DMS114 treated with DMSO at 0.1 percent for 48 hours (cell line): ENCODE results near the gene C8B.

ENCODE experiments used
- DNase-seq: peaks from one replicate; lab custom pipeline; 2025; ENCODE audit not compliant: unreplicated experiment; lab: John Stamatoyannopoulos, UW

C8B gene

DNA sequence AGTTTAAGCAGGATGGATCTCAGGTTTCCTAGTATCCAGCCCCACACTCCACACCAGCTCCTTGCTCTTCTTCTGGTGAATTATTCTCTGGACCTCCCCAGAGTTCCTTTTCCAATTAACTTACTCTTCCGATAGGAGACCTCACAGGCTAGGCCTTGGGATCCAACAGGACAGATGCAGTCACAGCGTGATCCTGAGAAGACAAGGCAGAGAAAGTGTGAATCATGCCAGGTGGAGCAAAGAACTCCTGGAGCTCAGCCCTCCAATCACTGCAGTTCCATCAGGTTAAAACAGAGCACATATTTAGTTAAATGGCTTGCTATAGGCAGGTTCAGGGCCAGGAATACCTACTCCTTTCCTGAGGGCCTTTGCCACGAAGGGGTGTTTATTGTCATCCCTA lies 34.1 kb downstream of the C8B start:
- no peak for DNase-seq

- DNase-seq = no peak
Measured at GRCh38 chr1:56931211-56931610, 34.6 kb downstream of the C8B start.

DNA sequence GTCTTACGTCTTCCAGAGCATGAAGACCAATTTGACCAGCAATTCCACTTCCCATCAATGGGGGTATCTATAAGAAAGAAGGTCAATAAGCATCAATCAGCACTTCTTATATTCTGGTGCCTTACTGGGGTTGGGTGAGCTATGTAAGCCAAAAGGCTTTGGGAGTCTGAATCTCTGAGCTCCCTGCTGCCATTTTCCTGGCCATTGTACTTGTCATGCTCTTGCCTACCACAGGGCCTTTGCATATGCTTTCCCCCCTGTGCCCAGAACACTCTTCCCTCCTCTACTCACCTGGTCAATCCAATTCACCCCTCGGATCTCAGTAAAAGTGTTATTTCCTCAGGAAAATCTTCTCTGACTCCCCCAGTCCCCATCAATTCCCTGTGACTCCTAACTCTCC lies 36.3 kb downstream of the C8B start:
- DNase-seq = no peak

GRCh38 chr1:56927986-56928385 lies 37.8 kb downstream of the C8B start:
- DNase-seq = no peak

DNA sequence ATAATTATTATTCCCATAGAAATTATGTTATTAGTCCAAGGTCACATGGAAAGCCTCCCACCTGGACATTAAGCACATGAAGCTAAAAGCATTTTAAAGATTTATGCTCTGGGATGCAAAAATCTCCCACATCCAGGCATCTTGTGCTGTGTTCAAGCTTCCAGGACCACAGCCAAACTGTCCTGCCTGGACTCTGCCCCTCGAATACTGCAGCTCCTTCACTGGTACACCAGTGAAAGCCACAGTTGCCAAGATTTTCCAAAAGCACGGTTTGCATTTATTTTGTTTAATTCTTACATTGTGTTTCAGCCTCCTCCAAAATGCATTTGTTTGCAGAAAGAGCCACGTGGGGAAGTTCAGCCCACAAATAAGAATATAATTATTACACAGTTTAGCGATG lies 38.6 kb downstream of the C8B start:
- no peak for DNase-seq

- no peak for DNase-seq
Measured at GRCh38 chr1:56925193-56925592, 40.6 kb downstream of the C8B start.

DNA sequence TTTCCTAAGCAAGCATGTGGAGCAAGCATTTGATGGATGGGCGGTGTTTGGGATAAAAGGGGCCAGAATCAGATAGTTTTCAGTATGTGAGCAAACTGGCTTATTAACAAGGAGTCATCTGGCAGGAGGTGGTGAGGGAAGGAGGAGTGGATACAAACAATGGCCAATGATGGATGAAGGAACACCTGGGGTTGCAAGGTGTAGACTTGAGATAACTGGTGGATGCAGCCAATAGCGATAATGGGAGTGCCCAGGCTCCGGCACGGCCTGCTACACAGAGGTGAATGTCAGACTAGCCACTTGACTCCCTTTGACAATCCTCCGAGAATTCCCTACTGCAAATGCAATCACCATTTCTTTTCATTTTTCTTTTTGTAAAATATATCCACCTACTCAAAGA lies 41.7 kb downstream of the C8B start:
- DNase-seq = no peak

DNA sequence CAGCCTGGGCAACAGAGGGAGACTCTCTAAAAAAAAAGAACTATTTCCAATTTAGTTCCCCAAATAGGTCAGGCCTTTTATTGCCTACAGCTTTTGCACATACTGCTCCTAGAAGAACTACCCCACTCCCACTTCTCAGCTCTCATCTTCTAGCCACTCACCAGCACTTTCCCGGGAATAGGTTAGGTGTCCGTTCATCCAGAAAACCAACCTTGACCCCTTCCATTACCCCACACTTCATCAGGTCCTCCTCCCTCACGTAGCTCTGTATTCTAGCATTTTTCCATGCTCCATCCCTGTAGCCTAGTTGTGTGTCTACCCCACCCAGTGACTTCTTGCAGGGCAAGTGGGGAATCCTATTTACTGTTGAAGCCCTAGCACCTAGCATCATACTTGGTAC lies 42.6 kb downstream of the C8B start:
- no peak for DNase-seq

GRCh38 chr1:56922507-56922906 lies 43.3 kb downstream of the C8B start:
- no peak for DNase-seq

DNA sequence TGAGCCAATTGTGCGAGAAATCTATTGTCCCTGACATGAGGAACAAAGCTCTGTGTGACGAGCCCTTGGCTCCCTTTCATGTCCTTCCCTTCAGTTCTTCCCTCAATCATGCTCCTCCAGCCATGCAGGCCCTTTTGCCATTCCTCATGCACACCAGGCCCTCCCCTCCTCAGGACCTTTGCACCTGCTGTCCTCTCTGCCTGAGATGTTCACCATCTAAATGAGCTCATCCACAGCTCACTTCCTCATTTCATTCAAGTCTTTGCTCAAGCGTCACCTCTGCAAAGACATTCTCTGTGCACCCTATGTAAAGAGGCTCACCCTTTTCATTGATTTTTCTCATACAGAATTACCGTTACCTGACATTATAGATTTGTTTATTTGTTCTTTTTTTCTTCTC lies 43.7 kb downstream of the C8B start:
- DNase-seq = no peak

GRCh38 chr1:56921479-56921878 lies 44.3 kb downstream of the C8B start:
- no peak for DNase-seq

GRCh38 chr1:56920591-56921001 lies 45.2 kb downstream of the C8B start:
- DNase-seq = no peak

GRCh38 chr1:56917356-56917755 lies 48.5 kb downstream of the C8B start:
- DNase-seq = no peak

DNA sequence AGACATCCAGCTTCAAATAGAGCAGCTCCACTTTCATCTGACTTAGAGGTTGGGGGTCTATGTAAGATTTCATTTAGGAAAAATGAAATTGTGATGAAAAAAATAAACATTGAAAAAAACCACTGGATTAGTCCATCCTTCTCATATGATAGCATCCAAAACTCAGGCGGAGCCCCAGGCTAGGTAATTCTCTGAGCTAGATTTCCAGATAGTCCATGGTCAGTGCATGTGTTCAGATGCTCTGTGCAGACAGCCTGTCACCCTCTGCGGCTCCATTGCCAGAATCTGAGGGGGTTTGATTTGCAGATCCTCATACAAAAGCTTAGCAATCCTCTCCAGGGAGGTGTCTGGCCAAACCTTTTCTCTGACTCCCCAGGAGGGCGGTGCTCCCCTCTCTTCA lies 49.2 kb downstream of the C8B start:
- DNase-seq = no peak

GRCh38 chr1:56915960-56916359 lies 49.9 kb downstream of the C8B start:
- DNase-seq = no peak

GRCh38 chr1:56912325-56912724 lies 53.5 kb downstream of the C8B start:
- no peak for DNase-seq

GRCh38 chr1:56911098-56911938 lies 54.5 kb downstream of the C8B start:
- DNase-seq = no peak

GRCh38 chr1:56910441-56910985 lies 55.3 kb downstream of the C8B start:
- no peak for DNase-seq

GRCh38 chr1:56908619-56909221 lies 57.1 kb downstream of the C8B start:
- no peak for DNase-seq

DNA sequence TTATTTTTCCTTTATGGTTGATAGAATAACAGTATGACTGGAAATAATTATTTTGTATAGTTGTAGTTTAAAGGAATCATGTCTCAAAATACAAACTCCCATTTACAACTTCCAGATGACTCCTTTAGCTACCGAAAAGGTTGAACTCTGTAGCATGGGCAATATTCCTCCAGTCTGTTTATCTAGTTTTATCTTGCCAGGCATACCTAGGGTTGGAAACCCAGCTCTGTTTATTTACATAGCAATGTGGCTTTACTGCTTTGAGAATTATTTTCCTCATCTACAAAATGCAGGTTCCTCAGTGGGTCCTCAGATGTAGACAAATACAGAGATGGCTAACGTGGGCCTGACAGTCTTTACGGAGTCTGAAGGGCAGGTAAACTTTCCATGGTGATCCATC lies 60.1 kb downstream of the C8B start:
- no peak for DNase-seq

- no peak for DNase-seq
Measured at GRCh38 chr1:56904663-56905397, 61.0 kb downstream of the C8B start.

DNA sequence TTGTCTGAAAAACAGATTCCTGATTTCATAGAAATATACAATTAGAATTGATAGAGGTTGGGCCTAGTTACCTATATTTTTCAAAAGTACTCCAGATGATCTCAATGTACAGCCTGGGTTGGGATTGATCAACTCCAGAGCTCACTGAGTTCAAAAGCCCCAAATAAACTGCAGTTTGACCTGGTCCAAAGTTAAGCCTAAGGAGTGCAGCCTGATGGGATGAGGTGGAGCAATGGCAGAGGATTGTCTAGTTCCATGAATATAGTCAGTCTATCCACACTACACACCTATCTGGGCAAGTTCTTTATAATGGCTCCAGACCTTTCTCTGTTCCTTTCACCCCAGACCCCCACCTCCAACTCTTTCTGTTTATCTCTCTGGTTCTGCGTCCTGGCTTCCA lies 62.0 kb downstream of the C8B start:
- DNase-seq = no peak
